GM12878 (cell line): Measurements from ENCODE around the gene HLA-DMA.

Experiments used
- CEBPB ChIP-seq, 2 experiments: fragments of 150-350 bp in 1 of 2; IDR thresholded peaks; 2 replicates each; pipeline ENCODE4 v1.6.1; 2012 to 2014; ENCODE audit warnings: low read depth in 2 of 2, low read length in 2 of 2, borderline replicate concordance in 1 of 2, inconsistent platforms in 1 of 2
- CHD1 ChIP-seq: IDR thresholded peaks from 2 replicates; pipeline ENCODE4 v1.6.1; 2012; ENCODE audit warnings: low read depth, low read length, improper control_type of control experiment
- CHD2 ChIP-seq: IDR thresholded peaks from 2 replicates; pipeline ENCODE4 v1.6.1; 2011; ENCODE audit warnings: low read depth, low read length, improper control_type of control experiment, borderline replicate concordance
- CTCF ChIP-seq, 3 experiments: IDR thresholded peaks in 2 of 3; conservative IDR thresholded peaks in 1 of 3; 2 replicates each; pipeline ENCODE4 v1.5.1; 2011; ENCODE audit warnings: low read depth in 3 of 3, low read length in 3 of 3, mild to moderate bottlenecking in 3 of 3, control low read depth in 2 of 3, moderate library complexity in 2 of 3, inconsistent platforms in 1 of 3, mixed read lengths in 1 of 3; ENCODE audit not compliant: control insufficient read depth in 2 of 3, insufficient read depth in 1 of 3; ENCODE audit errors: extremely low read depth in 1 of 3
- EZH2 ChIP-seq: IDR thresholded peaks from 2 replicates; pipeline ENCODE4 v1.6.1; 2012; ENCODE audit warnings: low read depth, mild to moderate bottlenecking, control low read depth, inconsistent platforms, low read length, borderline replicate concordance; ENCODE audit not compliant: control insufficient read depth
- IKZF2 ChIP-seq, 2 experiments: fragments of 450-650 bp; IDR thresholded peaks; 2 replicates each; pipeline ENCODE4 v1.6.1; 2017; ENCODE audit warnings: mild to moderate bottlenecking in 2 of 2, moderate library complexity in 2 of 2
- MAX ChIP-seq: IDR thresholded peaks from 2 replicates; pipeline ENCODE4 v1.6.1; 2012; ENCODE audit warnings: low read depth, low read length, improper control_type of control experiment
- POLR2A ChIP-seq: IDR thresholded peaks from 2 replicates; pipeline ENCODE4 v1.6.1; 2011; ENCODE audit warnings: low read depth, mild to moderate bottlenecking, low read length
- PRDM15 ChIP-seq: fragments of 450-650 bp; formaldehyde crosslinking; IDR thresholded peaks from 2 replicates; pipeline ENCODE4 v1.4.0; 2020; ENCODE audit warnings: mild to moderate bottlenecking, moderate library complexity
- SIN3A ChIP-seq: IDR thresholded peaks from 2 replicates; pipeline ENCODE4 v1.6.1; 2012; ENCODE audit warnings: low read depth, low read length, improper control_type of control experiment
- TCF12 ChIP-seq: IDR thresholded peaks from 2 replicates; pipeline ENCODE4 v1.6.1; 2011; ENCODE audit warnings: low read depth, mild to moderate bottlenecking, low read length
- USF2 ChIP-seq: IDR thresholded peaks from 2 replicates; pipeline ENCODE4 v1.6.1; 2011; ENCODE audit warnings: low read depth, low read length, improper control_type of control experiment, borderline replicate concordance

GRCh38 chr6:32983964-32984621, 31.2 kb upstream of the HLA-DMA start:
- TF ChIP-seq CTCF (IDR thresholded peaks at IDR 0.05 in 2 of 3, conservative IDR thresholded peaks at IDR 0.05 in 1 of 3; ENCODE audit: control insufficient read depth in 2 of 3, extremely low read depth in 1 of 3, insufficient read depth in 1 of 3, low read depth in 3 of 3, low read length in 3 of 3) (no peak), IKZF2 (IDR thresholded peaks at IDR 0.05) (no peak), EZH2 (no peak), SIN3A (no peak), MAX (no peak), USF2 (no peak), TCF12 (no peak), CHD1 (no peak), POLR2A (no peak), CHD2 (no peak), CEBPB (IDR thresholded peaks at IDR 0.05; ENCODE audit: borderline replicate concordance in 1 of 2, low read depth in 2 of 2, low read length in 2 of 2) (no peak), PRDM15 (CRISPR knock-in tag) (no peak)
